GM19240 (cell line): Measurements from ENCODE around the gene PARD3B.

Source experiments
- DNase-seq: peaks from one replicate; pipeline ENCODE4 v3.0.0; 2011; ENCODE audit warnings: low spot score; ENCODE audit not compliant: insufficient read length

Gene PARD3B

DNA sequence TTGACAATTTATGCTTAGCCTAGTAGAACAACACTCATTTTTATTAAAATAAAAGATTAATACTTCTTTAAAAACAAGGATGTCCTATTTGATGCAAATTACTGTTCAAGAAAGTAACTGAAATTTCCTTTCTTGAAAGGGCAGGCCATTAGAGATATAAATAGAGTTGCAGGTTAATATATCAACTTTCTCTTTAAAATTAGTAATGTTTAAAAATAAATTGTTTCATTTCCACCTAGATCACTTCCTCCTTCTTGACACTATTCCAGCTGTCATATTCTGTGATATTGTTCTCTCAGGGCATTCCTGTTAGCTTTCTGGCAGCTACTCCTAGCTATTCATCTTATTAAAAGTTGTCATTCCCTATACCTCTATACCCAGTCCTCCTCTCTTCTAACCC lies 779.1 kb downstream of the PARD3B start:
- DNase-seq: no peak

DNA sequence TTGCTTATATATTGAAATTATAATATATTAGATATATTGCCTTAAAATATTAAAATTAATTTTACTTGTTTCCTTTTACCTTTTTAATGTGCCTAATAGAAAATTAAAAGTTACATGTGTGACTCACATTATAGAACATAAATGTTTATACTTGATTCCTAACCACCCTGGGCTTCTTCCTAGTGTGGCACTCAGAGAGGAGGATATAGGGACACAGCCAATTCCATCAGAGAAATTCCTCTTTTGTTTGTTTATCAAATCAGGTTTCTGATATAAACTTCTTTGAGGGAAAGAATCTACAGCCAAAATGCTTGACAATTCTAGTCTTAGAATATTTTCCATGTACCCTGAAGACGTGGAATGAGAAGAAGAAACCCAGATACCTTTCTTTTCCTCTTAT lies 788.1 kb downstream of the PARD3B start:
- DNase-seq: no peak

GRCh38 chr2:205337274-205337673 lies 792.0 kb downstream of the PARD3B start:
- no peak for DNase-seq

DNA sequence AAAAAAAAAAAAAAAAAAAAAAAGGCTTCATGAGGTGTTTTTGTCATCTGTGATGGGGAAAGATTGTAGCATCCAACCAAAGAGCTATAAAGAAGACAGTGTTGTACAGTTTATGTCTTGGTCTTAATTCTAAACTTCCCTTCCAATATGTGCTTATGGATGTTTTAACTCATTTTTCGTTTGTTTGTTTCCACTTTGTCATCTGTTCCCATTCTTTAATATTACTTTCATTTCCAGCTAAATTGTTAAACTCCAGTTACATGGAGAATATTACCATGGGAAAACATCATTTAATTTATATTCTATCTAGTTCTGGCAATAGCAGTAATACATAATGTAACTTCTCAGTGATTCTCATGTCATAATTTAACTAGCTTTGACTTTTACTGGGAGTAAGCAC lies 792.9 kb downstream of the PARD3B start:
- DNase-seq: no peak

GRCh38 chr2:205343103-205343502 lies 797.8 kb downstream of the PARD3B start:
- DNase-seq: no peak

DNA sequence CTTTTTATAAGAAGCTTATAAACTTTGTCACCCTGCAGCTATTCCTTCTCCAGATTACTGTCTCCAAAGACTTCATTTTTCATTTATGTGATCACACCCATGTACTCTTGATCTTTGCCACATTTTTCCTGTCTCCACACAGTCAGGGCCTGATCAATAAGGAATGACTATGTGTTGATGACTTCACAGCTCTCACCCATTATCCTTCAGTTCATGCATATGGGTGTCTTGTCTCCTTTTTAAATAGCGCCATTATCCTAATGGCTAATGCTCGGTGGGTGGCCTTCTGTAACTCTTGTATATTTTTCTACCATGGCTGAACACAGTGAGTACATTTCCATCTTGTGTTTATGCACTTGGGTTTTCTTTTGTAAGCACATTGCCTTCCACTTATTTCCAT lies 801.4 kb downstream of the PARD3B start:
- no peak for DNase-seq

DNA sequence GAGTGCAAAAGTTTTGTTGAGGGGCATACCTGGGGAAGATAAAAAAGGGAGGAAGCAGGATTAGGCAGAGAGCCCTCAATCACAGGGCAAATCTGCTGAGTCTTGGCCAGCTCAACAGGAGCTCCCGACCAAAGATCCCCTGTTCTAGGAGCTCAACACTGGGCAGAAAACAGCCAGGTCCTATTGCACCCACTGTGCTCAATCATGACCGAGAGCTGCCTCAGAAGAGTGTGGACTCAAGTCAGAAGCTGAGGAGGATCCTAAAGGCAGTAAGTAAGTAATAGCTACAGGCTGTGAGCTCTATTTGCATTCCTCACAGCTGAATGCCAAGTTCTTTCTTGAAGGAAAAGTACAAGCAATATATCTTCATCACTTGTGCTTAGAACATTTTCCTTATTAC lies 802.6 kb downstream of the PARD3B start:
- no peak for DNase-seq

- no peak for DNase-seq
These were observed 806.8 kb downstream of the PARD3B start for GRCh38 chr2:205352094-205352493.

- no peak for DNase-seq
These were observed 807.3 kb downstream of the PARD3B start for GRCh38 chr2:205352593-205352992.

DNA sequence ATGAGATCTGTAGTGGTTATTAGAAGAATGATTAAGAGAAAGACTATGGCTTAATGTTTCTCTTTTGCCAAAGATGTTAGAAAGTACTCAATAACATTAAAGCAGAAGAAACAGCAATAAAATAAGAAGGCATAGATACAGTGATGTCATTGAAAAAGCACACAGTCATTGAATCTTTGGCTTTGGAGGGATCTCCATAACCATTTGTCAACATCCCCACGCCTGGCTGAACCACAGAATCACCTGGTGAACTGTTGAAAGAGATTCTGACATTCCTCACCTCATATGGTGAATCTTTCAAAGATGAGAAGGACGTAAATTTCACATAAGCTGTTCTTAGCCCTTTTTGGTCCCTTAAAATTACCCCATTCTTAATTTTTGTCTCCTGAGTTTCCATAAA lies 812.5 kb downstream of the PARD3B start:
- no peak for DNase-seq

- no peak for DNase-seq
These were observed 813.1 kb downstream of the PARD3B start for GRCh38 chr2:205358351-205358815.

DNA sequence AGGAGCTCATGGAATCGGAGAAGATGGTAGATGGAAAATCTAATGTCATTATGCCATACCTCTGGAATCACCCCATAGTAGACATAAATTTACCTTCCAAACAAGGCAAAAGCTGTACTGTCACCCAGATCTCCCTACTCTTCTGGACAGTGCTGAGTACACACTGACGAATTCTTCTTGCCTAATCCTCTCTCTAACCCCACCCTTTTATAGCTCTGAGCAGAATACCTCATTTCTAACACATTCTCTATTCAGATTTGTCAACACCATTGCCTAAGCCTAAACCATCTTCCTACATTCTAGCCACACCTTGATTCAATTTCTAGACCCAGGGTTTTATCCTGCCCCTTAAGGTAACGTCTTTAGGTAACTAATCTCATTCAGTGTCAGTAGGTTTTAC lies 816.0 kb downstream of the PARD3B start:
- no peak for DNase-seq

- no peak for DNase-seq
These were observed 816.7 kb downstream of the PARD3B start for GRCh38 chr2:205361970-205362369.

DNA sequence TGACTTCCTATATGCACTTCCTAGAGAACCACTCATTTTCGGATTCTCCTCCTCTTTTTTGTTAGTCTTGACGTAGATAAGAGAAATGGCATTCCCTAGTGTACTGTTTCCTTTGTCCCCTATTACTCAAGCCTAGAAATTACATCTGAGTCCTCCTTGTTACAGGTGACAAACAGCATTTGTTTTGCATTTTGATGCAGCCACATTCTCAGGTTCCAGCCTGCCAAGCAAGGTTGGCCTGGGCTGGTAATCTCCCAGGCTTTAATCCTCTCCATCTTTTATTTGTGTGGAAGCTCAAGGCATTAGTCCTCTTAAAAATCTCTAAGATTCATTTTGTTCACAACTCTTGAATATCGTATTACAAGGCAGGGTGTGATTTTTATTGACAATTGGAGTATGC lies 819.0 kb downstream of the PARD3B start:
- no peak for DNase-seq

- no peak for DNase-seq
These were observed 821.2 kb downstream of the PARD3B start for GRCh38 chr2:205366336-205367060.

GRCh38 chr2:205367331-205367935 lies 822.2 kb downstream of the PARD3B start:
- DNase-seq: no peak

DNA sequence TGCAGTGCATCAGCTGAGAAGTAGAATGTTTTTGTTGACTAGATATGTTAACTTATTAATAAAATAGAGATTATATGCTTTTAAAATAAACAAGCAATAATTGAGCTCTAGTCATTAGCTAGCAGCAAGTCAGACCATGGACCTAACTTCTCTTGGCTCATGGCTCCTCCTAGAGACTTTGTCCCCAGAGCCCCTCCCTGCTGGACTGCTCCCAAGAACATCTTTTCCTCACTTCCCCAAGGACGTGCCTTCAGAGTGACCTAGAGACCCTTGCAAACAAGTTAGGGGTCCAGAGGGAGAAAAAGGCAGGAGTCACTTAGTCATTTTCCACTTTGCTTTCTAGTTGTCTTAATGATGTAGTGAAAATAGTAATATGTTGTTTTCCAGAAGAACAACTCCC lies 824.5 kb downstream of the PARD3B start:
- no peak for DNase-seq

DNA sequence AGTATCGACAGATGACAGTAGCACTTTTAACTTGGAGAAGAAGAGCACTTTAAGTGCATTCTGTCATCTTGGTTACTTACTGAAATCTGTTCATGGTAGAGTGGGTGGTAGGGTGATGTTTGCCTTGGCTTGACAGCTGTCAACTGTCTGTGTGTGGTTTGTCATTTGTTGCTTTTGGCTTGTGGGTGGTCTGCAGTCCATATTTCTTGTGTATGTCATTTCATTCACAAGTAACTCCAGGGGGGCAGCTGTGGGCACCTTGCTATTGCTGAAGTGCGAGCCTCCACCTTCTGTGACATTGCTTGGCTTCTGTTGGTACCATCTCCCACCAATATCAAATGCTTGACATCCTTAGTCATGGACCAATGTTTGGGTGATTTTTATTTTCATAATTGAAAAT lies 825.5 kb downstream of the PARD3B start:
- no peak for DNase-seq

GRCh38 chr2:205372141-205372540 lies 826.9 kb downstream of the PARD3B start:
- DNase-seq: no peak

- DNase-seq: no peak
These were observed 830.5 kb downstream of the PARD3B start for GRCh38 chr2:205375461-205376448.

GRCh38 chr2:205377324-205377723 lies 832.0 kb downstream of the PARD3B start:
- no peak for DNase-seq

DNA sequence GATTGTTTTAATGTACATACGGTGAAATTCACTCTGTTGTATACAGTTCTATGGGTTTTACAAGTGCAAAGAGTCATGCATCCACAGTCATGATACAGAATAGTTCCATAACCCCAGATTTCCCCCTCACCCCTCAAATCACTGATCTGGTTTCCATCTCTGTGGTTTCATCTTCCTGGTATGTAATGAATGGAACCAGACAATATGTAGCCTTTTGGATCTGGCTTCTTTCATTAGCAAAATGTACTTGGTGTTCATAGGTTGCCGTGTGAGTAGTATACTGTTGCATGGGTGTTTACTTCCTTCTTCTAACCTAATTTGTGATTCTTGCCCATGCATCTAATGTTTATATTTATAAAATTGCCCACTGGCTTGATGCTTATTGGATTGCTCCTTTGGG lies 838.3 kb downstream of the PARD3B start:
- DNase-seq: no peak
